GM23338 (cell line): ENCODE data around the gene SAMD4A. TPM values are rescaled to one million over a fixed set of nuclear protein-coding genes. Genes with fewer than 3 reads are reported as not detected.

ENCODE experiments used
- ATAC-seq: fragments of 200-7000 bp; cut with Tn5 transposase; 3 replicates; pipeline ENCODE4 v1.9.1; 2020
- DNase-seq: peaks from one replicate; pipeline ENCODE4 v3.0.0-alpha.2; 2015; ENCODE audit warnings: low spot score
- H2AFZ ChIP-seq: fragments of 200-600 bp; sonication (generic); 2 replicates; pipeline ENCODE4 v1.8.0; 2016; ENCODE audit warnings: antibody characterized with exemption, mild to moderate bottlenecking, moderate library complexity
- H3F3A ChIP-seq: fragments of 200-600 bp; sonication (generic); replicated peaks from 2 replicates; pipeline ENCODE4 v1.8.0; 2017; ENCODE audit warnings: antibody characterized with exemption, mixed run types, low read depth
- H3K27ac ChIP-seq: fragments of 200-600 bp; sonication (generic); 2 replicates; pipeline ENCODE4 v1.6.1; 2016; ENCODE audit warnings: low read depth
- H3K27me3 ChIP-seq: fragments of 200-600 bp; sonication (generic); 2 replicates; pipeline ENCODE4 v1.8.0; 2016; ENCODE audit warnings: mild to moderate bottlenecking, mixed run types, moderate library complexity; ENCODE audit not compliant: insufficient read depth
- H3K36me3 ChIP-seq: fragments of 200-600 bp; sonication (generic); 2 replicates; pipeline ENCODE4 v1.8.0; 2016; ENCODE audit warnings: mild to moderate bottlenecking; ENCODE audit not compliant: insufficient read depth
- H3K4me1 ChIP-seq: fragments of 200-600 bp; sonication (generic); 2 replicates; pipeline ENCODE4 v1.8.0; 2016; ENCODE audit warnings: mild to moderate bottlenecking, moderate library complexity; ENCODE audit not compliant: insufficient read depth
- H3K4me2 ChIP-seq: fragments of 200-600 bp; sonication (generic); 2 replicates; pipeline ENCODE4 v1.7.1; 2017; ENCODE audit warnings: mixed run types
- H3K4me3 ChIP-seq: fragments of 200-600 bp; sonication (generic); 2 replicates; pipeline ENCODE4 v1.6.1; 2016; ENCODE audit warnings: mixed run types
- H3K79me2 ChIP-seq: fragments of 200-600 bp; sonication (generic); replicated peaks from 2 replicates; pipeline ENCODE4 v1.8.0; 2017; ENCODE audit warnings: mild to moderate bottlenecking; ENCODE audit not compliant: insufficient read depth
- H3K9me2 ChIP-seq: fragments of 200-600 bp; sonication (generic); 2 replicates; pipeline ENCODE4 v1.8.0; 2017; ENCODE audit not compliant: insufficient read depth
- H4K20me1 ChIP-seq: fragments of 200-600 bp; sonication (generic); replicated peaks from 2 replicates; pipeline ENCODE4 v1.8.0; 2017; ENCODE audit warnings: mild to moderate bottlenecking; ENCODE audit not compliant: insufficient read depth
- H3K27ac Mint-ChIP-seq: 2 replicates; pipeline ENCODE4 v1.8.0; 2020; ENCODE audit warnings: inconsistent platforms, mild to moderate bottlenecking, moderate library complexity, mixed read lengths
- H3K27me3 Mint-ChIP-seq: 3 replicates; pipeline ENCODE4 v1.8.0; 2022; ENCODE audit warnings: low read depth, mild to moderate bottlenecking, moderate library complexity, mixed read lengths, inconsistent platforms; ENCODE audit not compliant: insufficient read depth, poor library complexity
- H3K36me3 Mint-ChIP-seq: 3 replicates; pipeline ENCODE4 v1.8.0; 2021; ENCODE audit warnings: low read depth, mild to moderate bottlenecking, inconsistent platforms, moderate library complexity, mixed read lengths
- H3K4me1 Mint-ChIP-seq: 3 replicates; pipeline ENCODE4 v1.8.0; 2020; ENCODE audit warnings: mild to moderate bottlenecking, inconsistent platforms, mixed read lengths
- H3K4me3 Mint-ChIP-seq: 3 replicates; pipeline ENCODE4 v1.8.0; 2021; ENCODE audit warnings: moderate library complexity, mild to moderate bottlenecking, inconsistent platforms, mixed read lengths
- H3K9me3 Mint-ChIP-seq: 3 replicates; pipeline ENCODE4 v1.8.0; 2020; ENCODE audit warnings: moderate library complexity, mild to moderate bottlenecking, inconsistent platforms, mixed read lengths
- CREB1 ChIP-seq: fragments of 250-450 bp; sonication (Bioruptor Pico); IDR thresholded peaks from 2 replicates; pipeline ENCODE4 v1.5.0; 2020; ENCODE audit warnings: low read depth, mild to moderate bottlenecking, moderate library complexity
- CTCF ChIP-seq, 2 experiments: fragments of 200-600 bp in 1 of 2; sonication (generic) in 1 of 2; conservative IDR thresholded peaks; 2 replicates each; pipeline versions ENCODE4 v1.5.1 to v1.6.1; 2016 to 2017; ENCODE audit warnings: antibody characterized with exemption in 2 of 2, low read depth in 2 of 2, mild to moderate bottlenecking in 2 of 2, moderate library complexity in 1 of 2
- ETS1 ChIP-seq: IDR thresholded peaks from 2 replicates; pipeline ENCODE4 v1.6.1; 2016; ENCODE audit warnings: antibody characterized with exemption
- EZH2 ChIP-seq: fragments of 200-600 bp; sonication (generic); IDR thresholded peaks from one replicate; pipeline ENCODE4 v1.8.0; 2017; ENCODE audit warnings: antibody characterized with exemption, mild to moderate bottlenecking, low read depth; ENCODE audit not compliant: unreplicated experiment
- NANOG ChIP-seq: IDR thresholded peaks from 2 replicates; pipeline ENCODE4 v1.6.1; 2016; ENCODE audit warnings: antibody characterized with exemption, borderline replicate concordance
- POLR2AphosphoS5 ChIP-seq: IDR thresholded peaks from 2 replicates; pipeline ENCODE4 v1.6.1; 2016; ENCODE audit warnings: antibody characterized with exemption, low read depth
- REST ChIP-seq: IDR thresholded peaks from one replicate; pipeline ENCODE4 v1.6.1; 2018; ENCODE audit warnings: antibody characterized with exemption; ENCODE audit not compliant: unreplicated experiment
- STAT1 ChIP-seq: IDR thresholded peaks from one replicate; pipeline ENCODE4 v1.6.1; 2016; ENCODE audit warnings: antibody characterized with exemption; ENCODE audit not compliant: unreplicated experiment
- ZNF114 ChIP-seq: fragments of 250-450 bp; sonication (Bioruptor Pico); IDR thresholded peaks from 2 replicates; pipeline ENCODE4 v1.5.0; 2020; ENCODE audit warnings: mild to moderate bottlenecking, moderate library complexity
- ZNF331 ChIP-seq: fragments of 250-450 bp; sonication (Bioruptor Pico); IDR thresholded peaks from 2 replicates; pipeline ENCODE4 v1.5.0; 2020; ENCODE audit warnings: low read depth, mild to moderate bottlenecking, moderate library complexity
- ZNF462 ChIP-seq: fragments of 250-450 bp; sonication (Bioruptor Pico); IDR thresholded peaks from 2 replicates; pipeline ENCODE4 v1.5.0; 2020; ENCODE audit warnings: mild to moderate bottlenecking, moderate library complexity
- polyA plus RNA-seq: library from polyadenylated mRNA; unstranded; fragments of >200 nt; fragmentation: Nextera tagmentation; extraction: Ambion mirVana; gene quantifications from 2 replicates; pipeline ENCODE4 v1.2.1, GENCODE V29; 2016
- total RNA-seq: library from RNA; depleted of rRNA; stranded (reverse); fragments of >200 nt; shearing (Covaris generic); gene quantifications from 2 replicates; pipeline ENCODE4 v1.2.3, GENCODE V29; 2014

SAMD4A gene
- total and polyA plus RNA-seq, 2 experiments from 2014 or later: 1.6 to 6.9 TPM

- TF ChIP-seq CTCF (conservative IDR thresholded peaks at IDR 0.05; ENCODE audit: low read depth in 2 of 2) (no peak), ZNF331 (CRISPR knock-in tag) (no peak)
These were observed 255.8 kb downstream of the SAMD4A start (continued) for GRCh38 chr14:54822685-54823084.

GRCh38 chr14:54823757-54824549, 257.0 kb downstream of the SAMD4A start:
- Histone ChIP-seq H3K4me1 (no peaks in the 10 kb centered on the region), H4K20me1 (no peaks in the 10 kb centered on the region), H3K4me2 (no peak overlapping the region), H3K4me3 (no peak overlapping the region), H3K9me2 (0 out of 2 replicates have a peak, but pooled peaks cover 2% of the 10 kb centered on the region), H3F3A (no peaks in the 10 kb centered on the region), H3K79me2 (no peaks in the 10 kb centered on the region), H2AFZ (no peak overlapping the region), H3K36me3 (no peaks in the 10 kb centered on the region), H3K27me3 (no peaks in the 10 kb centered on the region), H3K27ac (no peak overlapping the region)
- H3K27me3 Mint-ChIP-seq: peaks cover 7% of the 10 kb centered on the region
- H3K27ac Mint-ChIP-seq: no peak overlapping the region
- no peak overlapping the region for H3K4me3 Mint-ChIP-seq
- ATAC-seq (no peak), DNase-seq (no peak)
- H3K4me1 Mint-ChIP-seq: no peaks in the 10 kb centered on the region
- H3K36me3 Mint-ChIP-seq: peaks cover 3% of the 10 kb centered on the region; the same call in 2 of the 3 replicates
- peaks cover 22% of the 10 kb centered on the region; the same call in 2 of the 3 replicates for H3K9me3 Mint-ChIP-seq
- TF ChIP-seq STAT1 (no peak), POLR2AphosphoS5 (no peak), EZH2 (no peak), ZNF462 (CRISPR knock-in tag) (no peak), ETS1 (no peak), ZNF114 (CRISPR knock-in tag) (no peak), REST (no peak), NANOG (no peak), ZNF331 (CRISPR knock-in tag) (no peak), CREB1 (CRISPR knock-in tag) (no peak)
